ENCODE results near the gene LYL1.

Gene LYL1

GRCh38 chr19:13129384-13129783, 26.7 kb upstream of the LYL1 start:
- Histone ChIP-seq H3K9me3 (no peaks in the 10 kb centered on the region), H3K4me1 (no peaks in the 10 kb centered on the region), H3K36me3 (peaks cover 20% of the 10 kb centered on the region), H3K27me3 (no peaks in the 10 kb centered on the region), H3K4me3 (ENCODE audit: low read depth, low read length) (no peak overlapping the region)
- no peak for DNase-seq
- TF ChIP-seq CTCF (IDR thresholded peaks at IDR 0.05; ENCODE audit: low read depth, low read length): no peak

GRCh38 chr19:13128583-13128982, 25.9 kb upstream of the LYL1 start:
- Histone ChIP-seq H3K4me3 (ENCODE audit: low read depth, low read length) (no peak overlapping the region), H3K4me1 (no peaks in the 10 kb centered on the region), H3K27me3 (no peaks in the 10 kb centered on the region), H3K36me3 (peaks cover 21% of the 10 kb centered on the region), H3K9me3 (no peaks in the 10 kb centered on the region)
- no peak for TF ChIP-seq CTCF (IDR thresholded peaks at IDR 0.05; ENCODE audit: low read depth, low read length)
- DNase-seq: no peak

GRCh38 chr19:13127811-13128575, 25.3 kb upstream of the LYL1 start:
- no peaks in the 10 kb centered on the region for H3K9me3 ChIP-seq
- no peak for DNase-seq
- no peaks in the 10 kb centered on the region for H3K4me1 ChIP-seq
- no peaks in the 10 kb centered on the region for H3K27me3 ChIP-seq
- H3K4me3 ChIP-seq (ENCODE audit: low read depth, low read length): no peak overlapping the region
- peaks cover 25% of the 10 kb centered on the region for H3K36me3 ChIP-seq
- TF ChIP-seq CTCF (IDR thresholded peaks at IDR 0.05; ENCODE audit: low read depth, low read length): no peak

- H3K9me3 ChIP-seq: no peaks in the 10 kb centered on the region
- H3K27me3 ChIP-seq: no peaks in the 10 kb centered on the region
- H3K4me3 ChIP-seq (ENCODE audit: low read depth, low read length): no peak overlapping the region
- H3K36me3 ChIP-seq: peaks cover 23% of the 10 kb centered on the region
- DNase-seq: no peak
- TF ChIP-seq CTCF (IDR thresholded peaks at IDR 0.05; ENCODE audit: low read depth, low read length): no peak
- no peaks in the 10 kb centered on the region for H3K4me1 ChIP-seq
Observed at GRCh38 chr19:13127051-13127450, 24.4 kb upstream of the LYL1 start.

GRCh38 chr19:13122980-13123957, 20.6 kb upstream of the LYL1 start:
- no peaks in the 10 kb centered on the region for H3K4me1 ChIP-seq
- no peaks in the 10 kb centered on the region for H3K9me3 ChIP-seq
- no peak overlapping the region for H3K4me3 ChIP-seq (ENCODE audit: low read depth, low read length)

More at GRCh38 chr19:13122980-13123957, 20.6 kb upstream of the LYL1 start:
- no peak for DNase-seq
- TF ChIP-seq CTCF (IDR thresholded peaks at IDR 0.05; ENCODE audit: low read depth, low read length): no peak
- H3K27me3 ChIP-seq: no peaks in the 10 kb centered on the region
- H3K36me3 ChIP-seq: peaks cover 26% of the 10 kb centered on the region

All from BE2C (cell line).